SK-N-SH (cell line): ENCODE results near the gene COLEC11.

Source experiments
- EP300 ChIP-seq, 2 experiments: IDR thresholded peaks; 2 replicates each; pipeline versions ENCODE4 v1.4.0 to v1.6.1; 2012; ENCODE audit warnings: borderline replicate concordance in 1 of 2, low read depth in 1 of 2, low read length in 1 of 2
- EZH2phosphoT487 ChIP-seq: fragments of 200-600 bp; sonication (generic); IDR thresholded peaks from 2 replicates; pipeline ENCODE4 v1.6.1; 2017; ENCODE audit warnings: low read depth, mixed run types, mild to moderate bottlenecking, antibody characterized with exemption, moderate library complexity, borderline replicate concordance
- NRF1 ChIP-seq: IDR thresholded peaks from 2 replicates; pipeline ENCODE4 v1.6.1; 2012; ENCODE audit warnings: low read depth, mild to moderate bottlenecking, low read length
- POLR2AphosphoS5 ChIP-seq: IDR thresholded peaks from 2 replicates; pipeline ENCODE4 v1.6.1; 2012; ENCODE audit warnings: low read depth, low read length
- RAD21 ChIP-seq: IDR thresholded peaks from 2 replicates; pipeline ENCODE4 v1.6.1; 2012; ENCODE audit warnings: mild to moderate bottlenecking, low read length
- RFX5 ChIP-seq: IDR thresholded peaks from 2 replicates; pipeline ENCODE4 v1.6.1; 2012; ENCODE audit warnings: mild to moderate bottlenecking, improper control_type of control experiment, low read length
- RXRA ChIP-seq: IDR thresholded peaks from 2 replicates; pipeline ENCODE4 v1.4.0; 2012; ENCODE audit warnings: low read depth, mild to moderate bottlenecking, borderline replicate concordance
- SIN3A ChIP-seq: IDR thresholded peaks from 2 replicates; pipeline ENCODE4 v1.6.1; 2012; ENCODE audit warnings: low read depth, mild to moderate bottlenecking, low read length, moderate library complexity, borderline replicate concordance
- TF ChIP-seq, protein P1 (sequence below): fragments of 150-350 bp; IDR thresholded peaks from 2 replicates; pipeline ENCODE4 v1.6.1; 2017; ENCODE audit warnings: antibody characterized with exemption, low read length, low read depth, borderline replicate concordance
- TF ChIP-seq, protein P2 (sequence below): fragments of 200-600 bp; sonication (generic); IDR thresholded peaks from 2 replicates; pipeline ENCODE4 v1.6.1; 2017; ENCODE audit warnings: antibody characterized with exemption, mild to moderate bottlenecking, moderate library complexity

GRCh38 chr2:3682811-3683210 lies 87.9 kb downstream of the COLEC11 start:
- TF ChIP-seq RFX5 (no peak), RAD21 (no peak), POLR2AphosphoS5 (no peak), RXRA (no peak), EP300 (IDR thresholded peaks at IDR 0.05; ENCODE audit: borderline replicate concordance in 1 of 2, low read depth in 1 of 2, low read length in 1 of 2) (no peak), NRF1 (no peak), SIN3A (no peak), EZH2phosphoT487 (no peak)
- TF ChIP-seq, protein P1, sequence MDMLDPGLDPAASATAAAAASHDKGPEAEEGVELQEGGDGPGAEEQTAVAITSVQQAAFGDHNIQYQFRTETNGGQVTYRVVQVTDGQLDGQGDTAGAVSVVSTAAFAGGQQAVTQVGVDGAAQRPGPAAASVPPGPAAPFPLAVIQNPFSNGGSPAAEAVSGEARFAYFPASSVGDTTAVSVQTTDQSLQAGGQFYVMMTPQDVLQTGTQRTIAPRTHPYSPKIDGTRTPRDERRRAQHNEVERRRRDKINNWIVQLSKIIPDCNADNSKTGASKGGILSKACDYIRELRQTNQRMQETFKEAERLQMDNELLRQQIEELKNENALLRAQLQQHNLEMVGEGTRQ = no peak
- TF ChIP-seq, protein P2, sequence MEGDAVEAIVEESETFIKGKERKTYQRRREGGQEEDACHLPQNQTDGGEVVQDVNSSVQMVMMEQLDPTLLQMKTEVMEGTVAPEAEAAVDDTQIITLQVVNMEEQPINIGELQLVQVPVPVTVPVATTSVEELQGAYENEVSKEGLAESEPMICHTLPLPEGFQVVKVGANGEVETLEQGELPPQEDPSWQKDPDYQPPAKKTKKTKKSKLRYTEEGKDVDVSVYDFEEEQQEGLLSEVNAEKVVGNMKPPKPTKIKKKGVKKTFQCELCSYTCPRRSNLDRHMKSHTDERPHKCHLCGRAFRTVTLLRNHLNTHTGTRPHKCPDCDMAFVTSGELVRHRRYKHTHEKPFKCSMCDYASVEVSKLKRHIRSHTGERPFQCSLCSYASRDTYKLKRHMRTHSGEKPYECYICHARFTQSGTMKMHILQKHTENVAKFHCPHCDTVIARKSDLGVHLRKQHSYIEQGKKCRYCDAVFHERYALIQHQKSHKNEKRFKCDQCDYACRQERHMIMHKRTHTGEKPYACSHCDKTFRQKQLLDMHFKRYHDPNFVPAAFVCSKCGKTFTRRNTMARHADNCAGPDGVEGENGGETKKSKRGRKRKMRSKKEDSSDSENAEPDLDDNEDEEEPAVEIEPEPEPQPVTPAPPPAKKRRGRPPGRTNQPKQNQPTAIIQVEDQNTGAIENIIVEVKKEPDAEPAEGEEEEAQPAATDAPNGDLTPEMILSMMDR = no peak
